ENCODE results near the gene TMEM94. TPM values are rescaled to one million over a fixed set of nuclear protein-coding genes. Genes with fewer than 3 reads are reported as not detected.
A peak's percentile ranks its signal among the peaks of the same experiment; 100 is the strongest.
"Not testable (repeated sequence)": the region's sequence is repeated elsewhere in the genome, so short reads cannot be mapped to it uniquely, and the experiment has no call there.

The TMEM94 gene
- polyA plus RNA-seq, 5 donors, result 62.5 to 96.8 (median 77.0) TPM

DNA sequence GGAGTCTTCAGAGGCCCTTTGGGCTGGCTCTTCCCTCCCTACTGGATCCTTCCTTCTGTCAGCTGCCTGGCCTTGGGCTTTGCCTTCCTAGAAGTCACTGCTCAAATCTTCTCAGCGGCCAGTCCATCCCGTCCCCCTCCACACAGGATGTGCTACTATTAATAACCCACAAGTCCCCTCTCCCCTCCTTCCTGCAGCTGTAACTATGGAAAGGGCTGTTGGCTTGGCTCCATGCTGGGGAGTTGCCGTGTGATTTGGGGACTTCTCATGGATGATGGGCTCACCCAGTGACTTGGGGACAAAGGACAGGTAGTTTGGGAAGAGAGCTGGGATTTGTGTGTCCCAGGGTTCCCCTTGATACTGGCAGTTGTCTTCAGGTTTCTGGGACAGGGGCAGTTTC lies 19.4 kb downstream of the TMEM94 start:
- DNase-seq, result peak; percentile 49 to 55

DNA sequence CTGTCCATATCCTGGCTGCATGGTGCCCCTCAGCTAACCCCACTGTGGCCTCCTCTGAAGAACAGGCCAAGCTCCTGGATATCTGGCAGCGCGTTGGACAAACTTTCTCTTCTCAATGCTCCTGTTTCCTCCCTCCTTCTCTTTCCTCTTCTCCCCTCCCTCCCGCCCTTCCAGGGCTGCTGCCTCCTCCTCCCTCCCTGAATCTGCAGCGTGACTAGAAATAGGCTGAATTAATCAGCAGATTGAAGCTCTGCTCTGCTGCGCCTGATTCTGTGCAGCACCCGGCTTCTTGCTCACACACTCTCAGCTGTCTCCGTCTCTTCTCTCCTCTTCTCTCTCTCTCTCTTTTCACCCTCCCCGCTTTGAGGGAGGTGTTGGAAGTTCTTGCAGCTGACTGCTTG lies 19.8 kb downstream of the TMEM94 start:
- peak in 1 of 2 donors; percentile 28 for DNase-seq

DNA sequence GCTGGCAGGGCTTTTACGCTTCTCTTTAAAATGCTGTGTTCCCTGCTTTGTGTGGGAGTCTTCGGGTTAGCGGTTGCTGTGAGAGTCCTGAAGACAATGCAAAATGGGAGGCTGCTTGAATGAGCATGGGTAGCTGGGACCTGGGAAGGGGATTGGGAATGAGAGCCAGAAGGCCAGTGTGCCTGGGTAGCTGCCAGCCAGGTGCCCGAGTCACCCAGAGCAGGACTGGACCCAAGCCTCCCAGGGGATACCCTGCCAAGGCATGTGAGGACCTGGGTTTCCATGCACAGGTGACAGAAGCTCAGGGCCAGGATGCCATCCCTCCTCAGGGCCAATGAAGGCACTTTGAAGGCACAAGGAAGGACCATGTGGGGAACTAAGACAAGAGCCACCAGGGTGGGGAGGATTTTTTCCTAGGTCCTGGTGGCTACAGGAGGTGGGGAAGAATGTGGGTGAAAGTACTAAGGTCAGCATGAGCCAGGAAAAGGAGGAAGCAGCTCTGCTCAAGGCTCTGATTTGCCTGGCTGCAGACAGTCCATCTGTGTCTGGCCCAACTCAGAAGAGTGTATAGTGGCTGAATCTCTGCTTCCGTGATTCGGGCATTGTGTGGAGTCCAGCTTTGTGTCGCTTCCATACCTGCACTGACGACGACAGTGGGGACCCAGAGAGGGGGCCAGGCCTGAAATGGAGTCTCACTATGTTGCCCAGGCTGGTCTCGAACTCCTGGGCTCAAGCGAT lies 20.5 kb downstream of the TMEM94 start:
- no peak for DNase-seq

DNA sequence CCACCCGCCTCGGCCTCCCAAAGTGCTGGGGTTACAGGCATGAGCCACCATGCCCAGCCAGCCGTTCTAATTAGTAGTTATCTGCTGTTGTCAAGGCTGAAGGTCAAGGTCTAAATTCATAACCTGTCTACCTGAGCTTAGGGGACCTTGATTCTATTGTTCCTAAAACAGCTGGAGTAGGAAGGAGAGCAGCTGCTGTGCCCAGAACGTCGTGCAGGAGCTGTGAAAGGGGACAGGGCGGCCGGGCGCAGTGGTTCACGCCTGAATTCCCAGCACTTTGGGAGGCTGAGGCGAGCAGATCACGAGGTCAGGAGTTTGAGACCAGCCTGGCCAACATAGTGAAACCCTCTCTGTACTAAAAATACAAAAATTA lies 21.0 kb downstream of the TMEM94 start:
- not testable (repeated sequence) for DNase-seq

DNA sequence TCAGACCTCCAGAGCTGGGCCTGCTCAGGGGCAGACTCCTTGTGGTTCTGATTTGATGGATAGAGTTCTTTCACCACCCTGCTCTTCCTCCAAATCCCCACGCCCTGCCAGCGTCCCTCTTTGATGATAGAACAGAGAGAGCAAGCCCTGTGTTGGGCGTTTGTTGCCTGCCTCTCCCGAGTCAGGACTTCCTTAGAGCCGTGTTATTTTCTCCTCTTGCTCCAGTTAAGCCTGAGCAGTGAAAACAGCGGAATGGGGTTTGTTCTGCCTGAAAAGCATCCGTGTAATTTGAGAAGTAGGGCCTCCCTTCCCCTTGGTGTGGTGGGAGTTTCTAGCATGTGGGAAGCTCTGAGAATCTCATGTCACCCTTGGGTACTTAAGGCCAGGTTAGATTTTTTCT lies 22.1 kb downstream of the TMEM94 start:
- no peak for DNase-seq

DNA sequence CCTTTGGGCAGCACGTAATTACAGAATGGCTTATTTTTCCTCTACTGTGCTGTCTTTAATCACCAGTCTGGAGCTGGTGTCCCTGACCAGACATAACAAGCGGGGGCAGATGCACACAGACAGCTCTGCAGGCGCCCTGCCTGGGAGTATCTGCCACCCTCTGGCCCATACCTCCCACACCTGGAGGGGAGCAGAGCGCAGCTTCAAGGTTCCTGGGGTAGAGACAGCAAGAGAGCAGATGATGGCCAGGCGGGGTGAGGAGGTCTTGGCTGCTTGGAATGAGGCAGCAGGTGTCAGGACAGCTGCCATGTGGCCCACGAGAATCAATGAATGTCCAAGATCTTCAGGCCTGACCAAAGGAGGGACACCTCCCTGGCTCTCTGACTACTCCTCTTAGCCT lies 23.8 kb downstream of the TMEM94 start:
- DNase-seq, result no peak

DNA sequence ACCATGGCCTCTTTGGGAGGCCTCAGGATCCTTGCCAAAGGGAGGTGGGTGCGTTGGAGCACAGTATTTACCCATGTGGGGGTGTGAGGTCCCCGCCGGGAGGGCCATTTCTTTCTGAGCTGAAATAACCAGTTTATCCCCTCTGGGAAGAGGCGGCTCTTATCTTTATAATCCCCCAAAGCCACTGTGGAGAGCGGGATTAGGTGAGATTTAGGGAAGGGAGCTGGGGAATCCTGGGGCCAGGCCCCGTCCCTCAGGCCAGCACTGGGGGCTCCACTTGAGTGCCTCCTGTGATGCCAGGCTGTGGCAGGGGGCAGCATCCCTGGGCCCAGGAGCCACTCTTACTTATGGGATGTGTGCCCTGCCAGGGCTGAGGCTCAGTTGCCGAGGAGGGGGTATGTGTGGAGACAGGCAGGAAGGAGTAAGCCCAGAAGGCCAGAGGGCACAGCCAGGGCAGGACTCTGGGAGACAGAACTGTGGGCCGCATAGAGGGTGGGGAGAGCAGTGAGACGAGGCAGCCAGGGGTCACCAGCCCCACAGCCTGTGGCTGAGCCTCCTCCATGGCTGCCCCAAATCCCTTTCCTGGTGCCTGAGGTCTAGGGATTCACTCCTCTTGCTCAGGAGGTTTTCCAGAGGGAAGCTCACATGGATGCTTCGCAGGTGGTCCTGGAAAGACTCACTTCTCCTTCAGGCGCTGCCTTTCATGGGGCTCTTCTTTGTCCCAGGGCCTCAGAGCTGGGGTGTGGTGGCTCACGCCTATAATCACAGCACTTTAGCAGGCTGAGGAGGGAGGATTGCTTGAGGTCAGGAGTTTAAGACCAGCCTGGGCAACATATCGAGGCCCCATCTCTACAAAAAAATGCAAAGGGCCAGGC lies 25.0 kb downstream of the TMEM94 start:
- no peak for DNase-seq

DNA sequence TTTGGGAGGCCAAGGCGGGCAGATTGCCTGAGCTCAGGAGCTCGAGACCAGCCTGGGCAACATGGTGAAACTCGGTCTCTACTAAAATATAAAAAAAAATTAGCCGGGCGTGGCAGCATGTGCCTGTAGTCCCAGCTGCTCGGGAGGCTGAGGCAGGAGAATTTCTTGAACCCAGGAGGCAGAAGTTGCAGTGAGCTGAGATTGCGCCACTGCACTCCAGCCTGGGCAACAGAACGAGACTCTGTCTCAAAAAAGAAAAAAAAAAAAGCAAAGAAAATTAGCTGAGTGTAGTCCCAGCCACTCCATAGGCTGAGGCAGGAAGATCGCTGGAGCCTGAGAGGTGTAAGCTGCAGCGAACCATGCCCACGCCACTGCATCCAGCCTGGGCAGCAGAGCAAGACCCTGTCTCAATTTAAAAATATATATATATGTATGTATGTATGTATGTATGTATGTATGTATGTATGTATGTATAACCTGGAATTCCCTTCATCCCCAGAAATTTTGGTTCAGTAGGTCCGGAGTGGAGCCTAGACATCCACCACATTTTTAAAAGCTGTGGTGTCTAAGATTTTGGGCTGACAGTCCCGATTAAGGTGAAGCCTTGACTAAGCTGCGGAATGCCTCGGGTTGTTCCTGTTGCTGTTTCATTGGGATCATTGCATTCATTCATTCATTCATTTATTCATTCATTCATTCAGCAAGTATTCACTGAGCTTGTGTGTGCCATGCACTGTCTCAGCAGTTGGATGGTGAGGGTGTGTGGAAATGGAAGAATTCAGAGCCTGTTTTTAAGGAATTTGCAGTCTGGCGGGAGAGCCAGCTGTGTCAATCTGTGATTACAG lies 25.9 kb downstream of the TMEM94 start:
- DNase-seq, result no peak

DNA sequence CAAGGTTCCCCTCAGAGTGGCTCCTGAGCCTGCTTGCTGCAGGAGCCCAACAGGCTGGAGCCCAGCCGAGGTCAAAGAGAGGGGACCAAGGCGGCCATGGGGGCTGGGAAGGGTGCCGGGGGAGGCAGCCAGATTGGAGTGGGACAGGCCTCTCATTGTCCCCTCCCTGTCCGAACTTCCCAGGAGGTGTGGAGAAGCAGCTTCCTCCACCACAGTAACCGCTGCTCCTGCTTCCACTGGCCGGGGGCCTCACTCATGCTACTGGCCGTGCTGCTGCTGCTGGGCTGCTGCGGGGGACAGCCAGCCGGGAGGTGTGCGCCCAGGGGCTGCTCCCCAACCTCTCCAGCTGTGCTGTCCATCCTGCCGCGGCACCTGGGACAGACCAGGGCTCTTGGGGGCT lies 29.3 kb downstream of the TMEM94 start:
- no peak for DNase-seq

DNA sequence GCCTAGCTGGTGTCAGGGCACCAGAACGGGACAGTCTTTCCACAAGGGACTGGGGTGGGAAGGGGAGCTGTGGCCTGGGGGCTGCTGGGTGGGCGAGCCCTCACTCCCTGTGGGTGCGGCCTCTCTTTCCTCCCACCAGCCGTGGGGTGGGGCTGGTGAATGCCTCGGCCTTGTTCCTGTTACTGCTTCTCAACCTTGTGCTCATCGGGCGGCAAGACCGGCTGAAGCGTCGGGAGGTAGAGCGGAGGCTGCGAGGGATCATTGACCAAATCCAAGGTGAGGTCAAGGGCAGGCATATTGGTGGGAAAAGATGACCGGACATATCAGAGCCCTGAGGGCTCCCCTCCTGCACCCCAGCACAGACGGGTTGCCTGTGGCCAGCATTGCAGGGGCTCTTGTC lies 29.7 kb downstream of the TMEM94 start:
- DNase-seq, result no peak

DNA sequence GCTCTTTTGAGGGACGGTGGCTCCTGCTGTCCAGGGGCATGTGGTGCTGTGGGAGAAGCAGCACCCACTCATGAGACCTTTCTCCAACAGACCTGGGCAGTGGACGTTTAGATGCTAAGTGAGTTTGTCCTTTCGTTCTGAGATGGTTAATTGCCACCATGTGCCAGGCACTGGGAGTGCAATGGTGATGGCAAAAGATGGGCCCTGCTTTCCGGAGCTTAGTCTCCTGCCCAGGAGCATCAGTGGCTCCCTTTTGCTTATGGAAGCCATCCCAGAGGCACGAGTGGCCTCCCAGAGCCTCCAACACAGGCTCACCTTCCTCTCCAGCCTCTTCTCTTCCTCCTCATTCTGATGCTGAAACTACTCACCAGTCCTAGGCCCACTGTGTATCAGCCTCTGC lies 30.5 kb downstream of the TMEM94 start:
- no peak for DNase-seq

DNA sequence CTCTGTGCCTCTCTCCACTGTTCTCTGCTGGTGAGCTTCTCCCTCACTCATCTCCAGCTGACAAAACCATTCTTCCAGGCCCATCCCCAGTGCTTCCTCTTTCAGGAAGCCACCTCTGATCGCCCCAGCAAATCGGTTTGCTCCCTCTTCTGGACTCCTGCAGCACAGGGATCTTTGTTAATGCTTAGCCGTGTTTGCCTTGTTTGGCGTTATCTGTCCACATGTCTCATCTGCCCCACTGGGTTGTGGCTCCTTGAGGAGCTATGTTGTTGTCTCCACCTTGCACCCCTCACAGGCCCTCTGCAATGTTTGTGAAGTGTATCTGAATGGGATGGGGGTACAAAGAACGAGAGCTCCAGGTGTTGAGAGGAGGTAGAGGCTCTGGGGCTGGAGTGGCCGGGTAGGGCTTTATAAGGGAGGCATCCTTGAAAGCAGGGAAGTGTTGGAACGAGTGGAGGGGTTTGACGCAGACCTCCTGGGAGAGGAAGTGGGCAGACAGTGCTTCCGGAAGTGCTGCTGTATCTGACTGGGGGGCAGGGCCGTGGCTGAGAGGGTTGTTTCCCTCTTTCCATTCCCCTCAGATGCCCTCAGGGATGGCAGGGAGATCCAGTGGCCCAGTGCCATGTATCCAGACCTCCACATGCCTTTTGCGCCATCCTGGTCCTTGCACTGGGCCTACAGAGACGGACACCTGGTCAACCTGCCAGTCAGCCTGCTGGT lies 31.1 kb downstream of the TMEM94 start:
- DNase-seq, result no peak

DNA sequence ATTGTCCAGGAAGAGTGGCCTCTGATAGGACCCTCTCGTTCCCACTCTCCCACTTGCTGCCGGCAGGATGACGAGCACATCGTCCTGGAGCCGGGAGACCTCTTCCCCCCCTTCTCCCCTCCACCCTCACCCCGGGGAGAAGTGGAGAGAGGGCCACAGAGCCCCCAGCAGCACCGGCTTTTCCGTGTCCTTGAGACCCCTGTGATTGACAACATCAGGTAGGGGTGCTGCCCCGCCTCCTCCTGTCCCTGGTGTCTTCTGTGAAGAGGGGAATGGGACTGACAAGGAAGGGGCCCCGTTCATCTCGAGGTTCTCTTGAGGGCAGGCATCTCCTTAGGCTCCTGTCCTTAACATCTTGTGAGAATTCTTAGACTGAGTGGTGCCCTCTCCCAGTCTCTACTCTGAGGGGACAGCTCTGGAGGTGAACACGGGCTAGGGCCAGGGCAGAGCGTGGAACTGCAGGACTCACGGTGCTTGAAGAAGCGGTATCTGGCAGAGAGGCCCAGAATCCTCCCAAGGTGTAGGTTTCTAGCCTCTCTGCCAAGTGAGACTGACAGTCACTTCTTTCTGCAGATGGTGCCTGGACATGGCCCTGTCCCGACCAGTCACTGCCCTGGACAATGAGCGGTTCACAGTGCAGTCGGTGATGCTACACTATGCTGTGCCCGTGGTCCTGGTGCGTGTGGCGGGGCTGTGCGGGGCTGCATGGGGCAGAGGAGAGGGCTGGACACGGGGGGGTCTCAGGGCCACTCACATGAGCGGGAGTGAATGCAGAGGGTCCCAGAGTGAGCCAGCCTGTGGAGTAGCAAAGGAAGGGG lies 32.5 kb downstream of the TMEM94 start:
- DNase-seq, result no peak

DNA sequence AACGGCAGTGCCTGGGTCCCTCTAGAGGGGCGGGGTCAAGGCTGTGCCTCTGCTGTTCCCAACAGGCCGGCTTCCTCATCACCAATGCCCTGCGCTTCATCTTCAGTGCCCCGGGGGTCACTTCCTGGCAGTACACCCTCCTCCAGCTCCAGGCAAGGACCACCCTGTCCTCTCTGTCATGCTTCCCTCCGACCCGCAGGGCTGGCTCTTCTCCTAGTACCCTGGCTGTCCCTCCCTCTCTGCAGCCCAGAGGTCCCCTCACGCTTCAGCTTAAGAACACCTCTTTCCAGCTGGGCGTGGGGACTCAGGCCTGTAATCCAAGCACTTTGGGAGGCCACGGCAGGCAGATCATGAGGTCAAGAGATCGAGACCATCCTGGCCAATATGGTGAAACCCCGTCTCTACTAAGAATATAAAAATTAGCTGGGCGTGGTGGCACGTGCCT lies 33.1 kb downstream of the TMEM94 start:
- no peak for DNase-seq

DNA sequence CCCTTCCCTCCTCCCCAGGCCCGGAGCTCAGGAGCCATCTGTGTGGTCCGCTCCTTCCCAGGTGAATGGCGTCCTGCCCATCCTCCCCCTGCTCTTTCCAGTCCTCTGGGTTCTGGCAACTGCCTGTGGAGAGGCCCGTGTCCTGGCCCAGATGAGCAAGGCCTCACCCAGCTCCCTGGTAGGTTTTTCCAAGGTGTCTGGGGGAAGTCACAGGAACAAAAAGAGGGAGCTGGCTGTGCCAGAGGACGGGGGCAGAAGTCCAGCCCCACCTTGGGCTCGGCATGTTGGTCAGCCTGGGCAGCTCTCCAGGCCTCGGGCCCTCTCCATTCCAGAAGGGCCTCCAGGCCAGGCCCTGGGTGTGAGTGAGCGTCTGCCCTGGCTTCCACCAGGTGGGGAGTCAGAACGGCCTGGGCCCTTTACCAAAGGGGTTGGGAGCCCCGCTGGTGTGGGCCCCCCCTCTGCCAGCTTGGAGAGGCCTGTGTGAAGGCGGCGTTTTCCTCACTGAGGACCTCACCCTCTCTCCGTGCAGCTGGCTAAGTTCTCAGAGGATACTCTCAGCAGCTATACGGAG lies 33.8 kb downstream of the TMEM94 start:
- DNase-seq, result no peak

DNA sequence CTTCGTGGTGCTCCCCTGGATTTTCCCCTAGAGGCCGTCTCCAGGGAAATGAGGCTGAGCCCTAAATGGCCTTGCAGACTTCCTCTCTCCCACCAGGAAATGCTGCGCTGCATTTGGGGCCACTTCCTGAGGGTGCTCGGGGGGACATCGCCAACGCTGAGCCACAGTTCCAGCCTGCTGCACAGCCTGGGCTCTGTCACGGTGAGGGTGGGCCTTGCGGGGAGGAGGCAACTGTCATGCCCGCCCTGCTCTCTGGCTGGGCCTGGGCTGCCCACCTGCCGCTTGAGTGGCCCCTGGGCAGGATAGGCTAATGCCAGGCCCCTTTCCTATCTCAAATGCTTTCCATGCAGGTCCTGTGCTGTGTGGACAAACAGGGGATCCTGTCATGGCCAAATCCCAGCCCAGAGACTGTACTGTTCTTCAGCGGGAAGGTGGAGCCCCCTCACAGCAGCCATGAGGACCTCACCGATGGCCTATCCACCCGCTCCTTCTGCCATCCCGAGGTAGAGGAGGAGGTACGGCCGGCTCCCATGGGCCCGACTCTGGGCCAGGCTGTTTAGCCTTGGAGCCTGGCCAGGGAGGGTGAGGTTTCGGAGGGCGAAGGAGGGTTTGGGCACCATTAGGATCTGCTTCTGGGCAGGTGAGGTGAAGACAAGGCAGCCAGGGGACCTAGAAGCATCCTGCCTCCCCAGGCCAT lies 34.7 kb downstream of the TMEM94 start:
- no peak for DNase-seq

DNA sequence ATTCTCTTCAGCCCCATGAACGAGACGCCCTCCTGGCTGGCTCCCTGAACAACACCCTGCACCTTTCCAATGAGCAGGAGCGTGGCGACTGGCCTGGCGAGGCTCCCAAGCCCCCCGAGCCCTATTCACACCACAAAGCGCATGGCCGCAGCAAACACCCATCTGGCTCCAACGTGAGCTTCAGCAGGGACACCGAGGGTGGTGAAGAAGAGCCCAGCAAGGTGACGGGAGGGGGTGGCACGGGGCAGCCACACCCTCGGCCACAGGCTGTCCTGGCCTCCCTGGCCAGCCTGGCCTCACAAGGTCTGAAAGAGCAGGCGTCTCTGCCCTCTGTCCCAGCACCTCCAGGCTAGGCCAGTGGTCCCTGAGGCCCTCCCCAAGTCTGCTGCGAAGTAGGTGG lies 35.2 kb downstream of the TMEM94 start:
- DNase-seq, result no peak

DNA sequence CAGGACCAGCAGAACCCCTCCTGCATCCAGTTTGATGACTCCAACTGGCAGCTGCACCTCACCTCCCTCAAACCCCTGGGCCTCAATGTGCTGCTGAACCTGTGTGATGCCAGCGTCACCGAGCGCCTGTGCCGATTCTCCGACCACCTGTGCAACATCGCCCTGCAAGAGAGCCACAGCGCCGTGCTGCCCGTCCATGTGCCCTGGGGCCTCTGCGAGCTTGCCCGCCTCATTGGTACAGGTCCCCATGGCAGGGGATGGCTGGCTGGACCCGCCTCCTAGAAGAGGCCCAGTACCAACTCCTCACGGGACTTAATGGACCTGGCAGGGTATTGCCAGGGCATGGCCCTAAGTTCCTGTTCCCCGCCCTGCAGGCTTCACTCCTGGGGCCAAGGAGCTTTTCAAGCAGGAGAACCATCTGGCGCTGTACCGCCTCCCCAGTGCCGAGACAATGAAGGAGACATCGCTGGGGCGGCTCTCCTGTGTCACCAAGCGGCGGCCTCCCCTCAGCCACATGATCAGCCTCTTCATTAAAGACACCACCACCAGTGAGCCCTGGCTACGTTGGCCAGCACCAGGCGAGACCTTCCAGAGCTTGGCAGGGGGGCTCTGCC lies 36.2 kb downstream of the TMEM94 start:
- DNase-seq, result no peak

DNA sequence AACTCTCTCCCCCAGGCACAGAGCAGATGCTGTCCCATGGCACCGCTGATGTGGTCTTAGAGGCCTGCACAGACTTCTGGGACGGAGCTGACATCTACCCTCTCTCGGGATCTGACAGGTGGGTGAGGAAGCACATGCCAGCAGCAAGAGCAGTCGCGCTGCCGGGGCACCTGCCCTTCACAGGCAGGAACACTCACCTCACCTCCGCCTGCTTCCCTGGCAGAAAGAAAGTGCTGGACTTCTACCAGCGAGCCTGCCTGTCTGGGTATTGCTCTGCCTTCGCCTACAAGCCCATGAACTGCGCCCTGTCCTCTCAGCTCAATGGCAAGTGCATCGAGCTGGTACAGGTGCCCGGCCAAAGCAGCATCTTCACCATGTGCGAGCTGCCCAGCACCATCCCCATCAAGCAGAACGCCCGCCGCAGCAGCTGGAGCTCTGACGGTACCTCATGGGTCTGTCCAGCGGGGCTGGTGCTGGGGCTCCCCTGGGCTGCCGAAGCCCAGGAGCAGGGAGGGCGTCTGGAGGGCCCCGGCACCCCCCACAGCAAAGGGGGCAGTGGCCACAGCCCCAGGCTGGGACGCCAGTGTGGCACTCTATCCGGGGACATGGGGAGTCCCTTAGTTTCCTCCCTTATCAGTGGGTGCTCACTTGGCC lies 37.2 kb downstream of the TMEM94 start:
- no peak for DNase-seq
